ENCODE data around the gene CMA1. TPM values are rescaled to one million over a fixed set of nuclear protein-coding genes. Genes with fewer than 3 reads are reported as not detected.

Gene CMA1
- total RNA-seq, 1 experiment from 2014 or later: not detected

DNA sequence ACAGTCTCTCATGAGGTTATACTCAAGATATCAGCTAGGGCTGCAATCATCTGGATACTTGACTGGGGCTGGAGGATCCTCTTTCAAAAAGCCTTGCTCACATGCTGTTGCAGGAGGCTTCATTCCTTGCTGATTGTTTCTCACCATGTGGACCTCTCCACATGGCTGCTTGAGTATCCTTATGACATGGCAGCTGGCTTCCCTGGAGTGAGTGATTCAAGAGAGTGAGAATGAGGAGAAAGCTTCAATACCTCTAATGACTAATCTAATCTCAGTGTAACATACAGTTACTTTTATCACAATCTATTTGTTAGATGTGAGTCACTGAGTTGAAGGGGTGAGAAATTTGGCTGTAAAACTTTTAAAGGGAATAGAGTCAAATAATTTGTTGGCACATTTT is 51.1 kb downstream of the CMA1 start:
- TF ChIP-seq, protein P1, sequence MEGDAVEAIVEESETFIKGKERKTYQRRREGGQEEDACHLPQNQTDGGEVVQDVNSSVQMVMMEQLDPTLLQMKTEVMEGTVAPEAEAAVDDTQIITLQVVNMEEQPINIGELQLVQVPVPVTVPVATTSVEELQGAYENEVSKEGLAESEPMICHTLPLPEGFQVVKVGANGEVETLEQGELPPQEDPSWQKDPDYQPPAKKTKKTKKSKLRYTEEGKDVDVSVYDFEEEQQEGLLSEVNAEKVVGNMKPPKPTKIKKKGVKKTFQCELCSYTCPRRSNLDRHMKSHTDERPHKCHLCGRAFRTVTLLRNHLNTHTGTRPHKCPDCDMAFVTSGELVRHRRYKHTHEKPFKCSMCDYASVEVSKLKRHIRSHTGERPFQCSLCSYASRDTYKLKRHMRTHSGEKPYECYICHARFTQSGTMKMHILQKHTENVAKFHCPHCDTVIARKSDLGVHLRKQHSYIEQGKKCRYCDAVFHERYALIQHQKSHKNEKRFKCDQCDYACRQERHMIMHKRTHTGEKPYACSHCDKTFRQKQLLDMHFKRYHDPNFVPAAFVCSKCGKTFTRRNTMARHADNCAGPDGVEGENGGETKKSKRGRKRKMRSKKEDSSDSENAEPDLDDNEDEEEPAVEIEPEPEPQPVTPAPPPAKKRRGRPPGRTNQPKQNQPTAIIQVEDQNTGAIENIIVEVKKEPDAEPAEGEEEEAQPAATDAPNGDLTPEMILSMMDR (conservative IDR thresholded peaks at IDR 0.05): no peak
- H3K23me2 ChIP-seq (ENCODE audit: insufficient read length, low read depth, low read length, poor library complexity, severe bottlenecking): no peaks in the 10 kb centered on the region
- H3K9me3 Mint-ChIP-seq: peaks cover 26 to 34% of the 10 kb centered on the region in 2 experiments

More for the DNA sequence above, 51.1 kb downstream of the CMA1 start:
- Histone ChIP-seq H3K27ac (ENCODE audit: insufficient read length, low read depth, low read length) (no peak overlapping the region), H2BK5ac (ENCODE audit: insufficient read length, low read length) (no peak overlapping the region), H3K14ac (ENCODE audit: insufficient read depth, low read length) (no peak overlapping the region), H3K56ac (ENCODE audit: insufficient read length, low read depth, low read length) (no peak overlapping the region), H3T11ph (ENCODE audit: low read length) (no peak overlapping the region), H3K79me1 (ENCODE audit: insufficient read depth, low read depth, low read length, poor library complexity, severe bottlenecking) (no peaks in the 10 kb centered on the region), H4K5ac (ENCODE audit: insufficient read length, low read depth, low read length) (no peak overlapping the region), H3K9me3 (ENCODE audit: control insufficient read depth, low read depth, low read length) (no peaks in the 10 kb centered on the region), H3K23ac (ENCODE audit: insufficient read length, low read depth, low read length) (no peak overlapping the region), H4K20me1 (ENCODE audit: control insufficient read depth, insufficient read depth, insufficient read length) (no peaks in the 10 kb centered on the region), H4K91ac (ENCODE audit: insufficient read length, low read depth, low read length) (no peak overlapping the region), H3K4ac (ENCODE audit: low read depth, low read length) (no peak overlapping the region), H3K9ac (ENCODE audit: extremely low read depth, insufficient read length, low read length) (no peak overlapping the region), H2BK12ac (ENCODE audit: insufficient read length, low read depth, low read length) (no peak overlapping the region), H3K4me2 (ENCODE audit: insufficient read depth, insufficient read length, low read length) (no peak overlapping the region), H2BK15ac (ENCODE audit: low read depth, low read length) (no peak overlapping the region), H3K79me2 (ENCODE audit: insufficient read depth, low read length) (no peaks in the 10 kb centered on the region), H3K4me1 (ENCODE audit: insufficient read depth, low read length) (no peaks in the 10 kb centered on the region), H3K18ac (ENCODE audit: insufficient read length, low read depth, low read length) (no peak overlapping the region), H2AK5ac (ENCODE audit: insufficient read length, low read length) (no peak overlapping the region), H2AFZ (ENCODE audit: low read length) (no peak overlapping the region), H2BK120ac (ENCODE audit: low read depth, low read length, poor library complexity, severe bottlenecking) (no peak overlapping the region), H4K8ac (replicated peaks; ENCODE audit: insufficient read length, low read depth, low read length) (no peak overlapping the region), H2BK20ac (ENCODE audit: low read depth, low read length, poor library complexity, severe bottlenecking) (no peak overlapping the region), H3K27me3 (ENCODE audit: insufficient read depth, low read length) (no peaks in the 10 kb centered on the region)
- H3K4me3 Mint-ChIP-seq: no peak overlapping the region
- no peak for DNase-seq
- H3K27ac Mint-ChIP-seq: no peak overlapping the region
- H3K36me3 Mint-ChIP-seq (ENCODE audit: insufficient read depth in 1 of 3, low read depth in 3 of 3): peaks cover 14 to 19% (median 19%) of the 10 kb centered on the region in 3 experiments
- no peaks in the 10 kb centered on the region for H3K4me1 Mint-ChIP-seq
- peaks cover 2% of the 10 kb centered on the region; the same call in 1 of the 2 replicates for H3K27me3 Mint-ChIP-seq (ENCODE audit: low read depth)

Other genes with a start within 250 kb of the CMA1 start
- gene TGM1, start 245.1 kb downstream of the CMA1 start, total RNA-seq (2021): 1.8 and 2.9 TPM in 2 replicates
- 25.6 and 26.1 TPM in 2 replicates for gene RABGGTA, start 236.7 kb downstream of the CMA1 start, total RNA-seq (2021)
- gene DHRS1, start 208.5 kb downstream of the CMA1 start, total RNA-seq (2021): 18.2 and 19.1 TPM in 2 replicates
- 34.7 and 35.0 TPM in 2 replicates for gene NOP9, start 208.4 kb downstream of the CMA1 start, total RNA-seq (2021)
- gene CIDEB, start 200.3 kb downstream of the CMA1 start, total RNA-seq (2021): not detected in 2 replicates
- 13.0 and 13.4 TPM in 2 replicates for gene LTB4R2, start 198.1 kb downstream of the CMA1 start, total RNA-seq (2021)
- gene LTB4R, start 196.8 kb downstream of the CMA1 start, total RNA-seq (2021): 8.9 and 9.2 TPM in 2 replicates
- gene ADCY4, start 173.2 kb downstream of the CMA1 start, total RNA-seq (2021): 0.09 and 0.53 TPM in 2 replicates
- 0.35 TPM in 1 of 2 replicates, not detected in the other for gene RIPK3, start 168.3 kb downstream of the CMA1 start, total RNA-seq (2021)
- 43.0 and 46.4 TPM in 2 replicates for gene NFATC4, start 140.1 kb downstream of the CMA1 start, total RNA-seq (2021)
- gene NYNRIN, start 109.3 kb downstream of the CMA1 start, total RNA-seq (2021): 18.1 and 18.7 TPM in 2 replicates
- gene CBLN3, start 78.6 kb downstream of the CMA1 start, total RNA-seq (2021): 0.39 and 0.44 TPM in 2 replicates
- gene KHNYN, start 78.3 kb downstream of the CMA1 start, total RNA-seq (2021): 30.0 and 31.3 TPM in 2 replicates
- gene SDR39U1, start 65.5 kb downstream of the CMA1 start, total RNA-seq (2021): 56.2 and 65.0 TPM in 2 replicates
- not detected in 2 replicates for gene CTSG, start 68.0 kb upstream of the CMA1 start, total RNA-seq (2021)
- not detected in 2 replicates for gene GZMH, start 101.4 kb upstream of the CMA1 start, total RNA-seq (2021)
- gene GZMB, start 125.9 kb upstream of the CMA1 start, total RNA-seq (2021): not detected in 2 replicates

All from H9 (cell line).